Islet of Langerhans (tissue), 1 donor: ENCODE data around the gene TPRG1.

Experiments used
- FAIRE-seq: peaks from one replicate; lab custom pipeline; 2011; peaks lifted over from hg19 to GRCh38; lab: Jason Lieb, UNC

The TPRG1 gene

GRCh38 chr3:189232790-189233189, 61.0 kb downstream of the TPRG1 start:
- FAIRE-seq = no peak

GRCh38 chr3:189233225-189233858, 61.6 kb downstream of the TPRG1 start:
- FAIRE-seq = no peak

GRCh38 chr3:189235214-189235613, 63.4 kb downstream of the TPRG1 start:
- no peak for FAIRE-seq

- FAIRE-seq = no peak
Measured at GRCh38 chr3:189236352-189236751, 64.6 kb downstream of the TPRG1 start.

- FAIRE-seq = no peak
Measured at GRCh38 chr3:189237526-189237925, 65.8 kb downstream of the TPRG1 start.

- FAIRE-seq = no peak
Measured at GRCh38 chr3:189238071-189238470, 66.3 kb downstream of the TPRG1 start.

GRCh38 chr3:189239616-189240015, 67.8 kb downstream of the TPRG1 start:
- no peak for FAIRE-seq

GRCh38 chr3:189249987-189250386, 78.2 kb downstream of the TPRG1 start:
- no peak for FAIRE-seq

- FAIRE-seq = no peak
Measured at GRCh38 chr3:189258261-189258660, 86.5 kb downstream of the TPRG1 start.

- no peak for FAIRE-seq
Measured at GRCh38 chr3:189260556-189261493, 89.1 kb downstream of the TPRG1 start.

GRCh38 chr3:189262746-189263145, 91.0 kb downstream of the TPRG1 start:
- FAIRE-seq = no peak

GRCh38 chr3:189267981-189268613, 96.3 kb downstream of the TPRG1 start:
- no peak for FAIRE-seq

- FAIRE-seq = no peak
Measured at GRCh38 chr3:189269365-189269764, 97.6 kb downstream of the TPRG1 start.

- FAIRE-seq = peak; percentile 38
Measured at GRCh38 chr3:189270248-189270832, 98.6 kb downstream of the TPRG1 start.

- FAIRE-seq = no peak
Measured at GRCh38 chr3:189272500-189273119, 100.8 kb downstream of the TPRG1 start.

- no peak for FAIRE-seq
Measured at GRCh38 chr3:189273736-189274135, 102.0 kb downstream of the TPRG1 start.

- FAIRE-seq = no peak
Measured at GRCh38 chr3:189275182-189275581, 103.4 kb downstream of the TPRG1 start.

GRCh38 chr3:189275852-189276251, 104.1 kb downstream of the TPRG1 start:
- no peak for FAIRE-seq

- FAIRE-seq = no peak
Measured at GRCh38 chr3:189276444-189277219, 104.9 kb downstream of the TPRG1 start.

- no peak for FAIRE-seq
Measured at GRCh38 chr3:189277711-189278110, 105.9 kb downstream of the TPRG1 start.

- FAIRE-seq = no peak
Measured at GRCh38 chr3:189278221-189278620, 106.5 kb downstream of the TPRG1 start.
